ENCODE data around the gene PIK3C2B.
"Not testable (repeated sequence)": the region's sequence is repeated elsewhere in the genome, so short reads cannot be mapped to it uniquely, and the experiment has no call there.

Gene PIK3C2B

GRCh38 chr1:204507317-204508105 is 12.9 kb upstream of the PIK3C2B start:
- no peak for DNase-seq (ENCODE audit: low spot score)

- no peak for DNase-seq (ENCODE audit: low spot score)
Measured at GRCh38 chr1:204506969-204507316, 12.3 kb upstream of the PIK3C2B start.

GRCh38 chr1:204506201-204506968 is 11.8 kb upstream of the PIK3C2B start:
- DNase-seq (ENCODE audit: low spot score): no peak

- DNase-seq (ENCODE audit: low spot score): no peak
Measured at GRCh38 chr1:204505674-204506200, 11.1 kb upstream of the PIK3C2B start.

- no peak for DNase-seq (ENCODE audit: low spot score)
Measured at GRCh38 chr1:204503913-204504519, 9.4 kb upstream of the PIK3C2B start.

GRCh38 chr1:204503122-204503912 is 8.7 kb upstream of the PIK3C2B start:
- DNase-seq (ENCODE audit: low spot score): no peak

- DNase-seq (ENCODE audit: low spot score): no peak
Measured at GRCh38 chr1:204502241-204502640, 7.6 kb upstream of the PIK3C2B start.

GRCh38 chr1:204499511-204500468 is 5.2 kb upstream of the PIK3C2B start:
- DNase-seq (ENCODE audit: low spot score): no peak

- no peak for DNase-seq (ENCODE audit: low spot score)
Measured at GRCh38 chr1:204498981-204499380, 4.4 kb upstream of the PIK3C2B start.

GRCh38 chr1:204495777-204496176 is 1.2 kb upstream of the PIK3C2B start:
- DNase-seq (ENCODE audit: low spot score): no peak

- DNase-seq (ENCODE audit: low spot score): no peak
Measured at GRCh38 chr1:204495078-204495753, 611 bp upstream of the PIK3C2B start.

- DNase-seq (ENCODE audit: low spot score): peak; percentile 81
Measured at GRCh38 chr1:204493984-204494280, 673 bp downstream of the PIK3C2B start.

GRCh38 chr1:204493145-204493983 is 1.2 kb downstream of the PIK3C2B start:
- DNase-seq (ENCODE audit: low spot score): peak; percentile 40

- no peak for DNase-seq (ENCODE audit: low spot score)
Measured at GRCh38 chr1:204491655-204492054, 3.0 kb downstream of the PIK3C2B start.

- no peak for DNase-seq (ENCODE audit: low spot score)
Measured at GRCh38 chr1:204487256-204487615, 7.4 kb downstream of the PIK3C2B start.

GRCh38 chr1:204486513-204487255 is 7.9 kb downstream of the PIK3C2B start:
- DNase-seq (ENCODE audit: low spot score): not testable (repeated sequence)

GRCh38 chr1:204483791-204484190 is 10.8 kb downstream of the PIK3C2B start:
- no peak for DNase-seq (ENCODE audit: low spot score)

GRCh38 chr1:204480515-204480914 is 14.1 kb downstream of the PIK3C2B start:
- DNase-seq (ENCODE audit: low spot score): no peak

All from HuH-7.5 (cell line).